WERI-Rb-1 (cell line): ENCODE measurements around the gene DEPDC1B.
"Not testable (repeated sequence)": the region's sequence is repeated elsewhere in the genome, so short reads cannot be mapped to it uniquely, and the experiment has no call there.

Source experiments
- DNase-seq: peaks from one replicate; pipeline ENCODE4 v3.0.0-alpha.2; 2020
- H3K27ac ChIP-seq: fragments of 250-450 bp; sonication (Bioruptor Pico); 2 replicates; pipeline ENCODE4 v1.5.1; 2020; ENCODE audit warnings: mild to moderate bottlenecking, moderate library complexity
- H3K27me3 ChIP-seq: fragments of 250-450 bp; sonication (Bioruptor Pico); 2 replicates; pipeline ENCODE4 v1.5.1; 2021; ENCODE audit warnings: mild to moderate bottlenecking, low read depth, moderate library complexity; ENCODE audit not compliant: insufficient read depth, severe bottlenecking
- H3K36me3 ChIP-seq: fragments of 250-450 bp; sonication (Bioruptor Pico); 2 replicates; pipeline ENCODE4 v1.5.1; 2020; ENCODE audit warnings: mild to moderate bottlenecking, moderate library complexity
- H3K4me3 ChIP-seq: 2 replicates; pipeline ENCODE4 v1.5.1; 2011; ENCODE audit warnings: low read depth, mild to moderate bottlenecking, control low read depth, low read length
- H3K9me3 ChIP-seq: fragments of 250-450 bp; sonication (Bioruptor Pico); 2 replicates; pipeline ENCODE4 v1.5.1; 2021; ENCODE audit warnings: mild to moderate bottlenecking, moderate library complexity; ENCODE audit not compliant: severe bottlenecking
- CTCF ChIP-seq: IDR thresholded peaks from 2 replicates; pipeline ENCODE4 v1.5.1; 2011; ENCODE audit warnings: low read depth, mild to moderate bottlenecking, control low read depth, inconsistent platforms, low read length

The DEPDC1B gene

GRCh38 chr5:60718166-60718892 is 18.4 kb upstream of the DEPDC1B start:
- H3K27ac ChIP-seq = no peak overlapping the region
- no peaks in the 10 kb centered on the region for H3K36me3 ChIP-seq
- H3K4me3 ChIP-seq = no peak overlapping the region
- DNase-seq = no peak
- no peaks in the 10 kb centered on the region for H3K27me3 ChIP-seq
- H3K9me3 ChIP-seq = peaks cover 2% of the 10 kb centered on the region
- no peak for TF ChIP-seq CTCF

DNA sequence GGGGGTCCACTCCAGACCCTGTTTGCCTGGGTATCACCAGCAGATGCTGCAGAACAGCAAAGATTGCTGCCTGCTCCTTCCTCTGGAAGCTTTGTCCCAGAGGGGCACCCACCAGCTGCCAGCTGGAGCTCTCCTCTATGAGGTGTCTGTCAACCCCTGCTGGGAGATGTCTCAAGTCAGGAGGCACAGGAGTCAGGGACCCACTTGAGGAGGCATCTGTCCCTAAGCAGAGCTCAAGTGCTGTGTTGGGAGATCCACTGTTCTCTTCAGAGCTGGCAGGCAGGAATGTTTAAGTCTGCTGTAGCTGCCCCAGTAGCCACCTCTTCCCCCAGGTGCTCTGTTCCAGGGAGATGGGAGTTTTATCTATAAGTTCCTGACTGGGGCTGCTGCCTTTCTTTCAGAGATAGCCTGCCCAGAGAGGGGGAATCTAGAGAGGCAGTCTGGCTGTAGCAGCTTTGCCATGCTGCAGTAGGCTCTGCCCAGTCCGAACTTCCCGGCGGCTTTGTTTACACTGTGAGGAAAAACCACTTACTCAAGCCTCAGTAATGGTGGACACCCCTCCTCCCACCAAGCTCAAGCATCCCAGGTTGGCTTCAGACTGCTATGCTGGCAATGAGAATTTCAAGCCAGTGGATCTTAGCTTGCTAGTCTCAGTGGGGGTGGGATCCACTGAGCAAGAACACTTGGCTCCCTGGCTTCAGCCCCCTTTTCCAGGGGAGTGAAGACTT is 15.4 kb upstream of the DEPDC1B start:
- H3K36me3 ChIP-seq, H3K9me3 ChIP-seq, H3K27ac ChIP-seq, DNase-seq, H3K4me3 ChIP-seq, H3K27me3 ChIP-seq: not testable (repeated sequence)

DNA sequence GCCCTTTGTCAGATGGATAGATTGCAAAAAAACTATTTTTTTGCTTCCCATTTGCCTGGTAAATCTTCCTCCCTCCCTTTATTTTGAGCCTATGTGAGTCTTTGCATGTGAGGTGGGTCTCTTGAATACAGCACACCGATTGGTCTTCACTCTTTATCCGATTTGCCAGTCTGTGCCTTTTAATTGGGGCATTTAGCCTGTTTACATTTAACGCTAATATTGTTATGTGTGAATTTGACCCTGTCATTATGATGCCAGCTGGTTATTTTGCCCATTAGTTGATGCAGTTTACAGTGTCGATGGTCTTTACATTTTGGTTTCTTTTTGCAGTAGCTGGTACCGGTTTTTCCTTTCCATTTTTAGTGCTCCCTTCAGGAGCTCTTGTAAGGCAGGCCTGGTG is 13.0 kb upstream of the DEPDC1B start:
- no peak for DNase-seq
- Histone ChIP-seq H3K27me3 (no peaks in the 10 kb centered on the region), H3K4me3 (no peak overlapping the region), H3K9me3 (peaks cover 2% of the 10 kb centered on the region), H3K27ac (no peak overlapping the region), H3K36me3 (no peaks in the 10 kb centered on the region)
- no peak for TF ChIP-seq CTCF

DNA sequence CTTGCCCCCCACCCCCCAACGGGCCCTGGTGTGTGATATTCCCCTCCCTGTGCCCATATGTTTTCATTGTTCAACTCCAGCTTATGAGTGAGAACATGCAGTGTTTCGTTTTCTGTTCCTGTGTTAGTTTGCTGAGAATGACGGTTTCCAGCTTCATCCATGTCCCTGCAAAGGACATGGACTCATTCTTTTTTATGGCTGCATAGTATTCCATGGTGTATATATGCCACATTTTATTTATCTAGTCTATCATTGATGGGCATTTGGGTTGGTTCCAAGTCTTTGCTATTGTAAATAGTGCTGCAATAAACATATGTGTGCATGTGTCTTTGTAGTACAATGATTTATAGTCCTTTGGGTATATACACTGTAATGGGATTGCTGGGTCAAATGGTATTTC is 11.9 kb upstream of the DEPDC1B start:
- not testable (repeated sequence) for H3K9me3 ChIP-seq

GRCh38 chr5:60710362-60710761 is 10.4 kb upstream of the DEPDC1B start:
- Histone ChIP-seq H3K27me3 (no peaks in the 10 kb centered on the region), H3K36me3 (no peaks in the 10 kb centered on the region), H3K9me3 (no peaks in the 10 kb centered on the region), H3K27ac (no peak overlapping the region), H3K4me3 (no peak overlapping the region)
- DNase-seq = no peak
- no peak for TF ChIP-seq CTCF

More for the DNA sequence above, 11.9 kb upstream of the DEPDC1B start:
- H3K36me3 ChIP-seq, H3K27ac ChIP-seq, H3K4me3 ChIP-seq, DNase-seq, H3K27me3 ChIP-seq: not testable (repeated sequence)

- H3K4me3 ChIP-seq = no peak overlapping the region
- H3K27me3 ChIP-seq = no peaks in the 10 kb centered on the region
- TF ChIP-seq CTCF = no peak
- H3K9me3 ChIP-seq = no peaks in the 10 kb centered on the region
- no peak overlapping the region for H3K27ac ChIP-seq
- H3K36me3 ChIP-seq = no peaks in the 10 kb centered on the region
- DNase-seq = no peak
These were observed 5.2 kb upstream of the DEPDC1B start for GRCh38 chr5:60705144-60705543.
